ENCODE measurements around the gene SH3RF3. TPM values are rescaled to one million over a fixed set of nuclear protein-coding genes. Genes with fewer than 3 reads are reported as not detected.

Gene SH3RF3
- total RNA-seq, 2 experiments from 2014 or later = 1.8 to 2.0 TPM

DNA sequence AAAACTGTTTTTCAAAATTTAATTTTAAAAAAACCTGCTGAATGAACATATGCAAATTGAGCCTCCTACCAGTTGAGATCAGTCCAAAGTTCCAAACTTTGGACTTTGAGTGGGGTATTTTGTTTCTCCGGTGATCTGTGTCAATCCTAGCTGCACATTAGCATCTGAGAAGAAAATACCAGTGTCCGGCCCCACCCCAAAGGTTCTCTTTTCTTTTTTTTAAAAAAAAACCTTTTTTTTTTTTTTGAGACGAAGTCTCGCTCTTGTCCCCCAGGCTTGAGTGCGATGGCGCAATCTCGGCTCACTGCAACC lies 393.0 kb downstream of the SH3RF3 start:
- H3K4me1 Mint-ChIP-seq (ENCODE audit: low read depth) = no peaks in the 10 kb centered on the region
- H3K36me3 Mint-ChIP-seq (ENCODE audit: low read depth) = no peaks in the 10 kb centered on the region
- no peaks in the 10 kb centered on the region for H3K27me3 Mint-ChIP-seq (ENCODE audit: low read depth)
- H3K27ac Mint-ChIP-seq = no peak overlapping the region
- H3K9me3 Mint-ChIP-seq = no peaks in the 10 kb centered on the region
- no peak overlapping the region for H3K4me3 Mint-ChIP-seq
- CTCF ChIA-PET = interaction anchor here (1.2 kb wide), 1 partner anchor 12 kb away, joined by 4 read pairs; no protein-coding TSS in a partner anchor
- intact Hi-C loops (cut with micrococcal nuclease) = no loop called here
- no peak for DNase-seq

GRCh38 chr2:109523121-109523520 lies 394.1 kb downstream of the SH3RF3 start:
- Mint-ChIP-seq H3K27ac (no peak overlapping the region), H3K4me1 (ENCODE audit: low read depth) (no peaks in the 10 kb centered on the region), H3K36me3 (ENCODE audit: low read depth) (no peaks in the 10 kb centered on the region), H3K9me3 (no peaks in the 10 kb centered on the region), H3K27me3 (ENCODE audit: low read depth) (no peaks in the 10 kb centered on the region), H3K4me3 (no peak overlapping the region)
- CTCF ChIA-PET = interaction anchor here (1.2 kb wide), 1 partner anchor 13 kb away, joined by 4 read pairs; no protein-coding TSS in a partner anchor
- intact Hi-C loops (cut with micrococcal nuclease) = no loop called here
- no peak for DNase-seq

- CTCF ChIA-PET = no interaction called here
- H3K4me1 Mint-ChIP-seq (ENCODE audit: low read depth) = no peaks in the 10 kb centered on the region
- intact Hi-C loops (cut with micrococcal nuclease) = no loop called here
- H3K36me3 Mint-ChIP-seq (ENCODE audit: low read depth) = no peaks in the 10 kb centered on the region
- H3K4me3 Mint-ChIP-seq = no peak overlapping the region
- H3K9me3 Mint-ChIP-seq = no peaks in the 10 kb centered on the region
- no peak overlapping the region for H3K27ac Mint-ChIP-seq
- DNase-seq = no peak
- no peaks in the 10 kb centered on the region for H3K27me3 Mint-ChIP-seq (ENCODE audit: low read depth)
Measured at GRCh38 chr2:109523536-109524361, 394.7 kb downstream of the SH3RF3 start.

DNA sequence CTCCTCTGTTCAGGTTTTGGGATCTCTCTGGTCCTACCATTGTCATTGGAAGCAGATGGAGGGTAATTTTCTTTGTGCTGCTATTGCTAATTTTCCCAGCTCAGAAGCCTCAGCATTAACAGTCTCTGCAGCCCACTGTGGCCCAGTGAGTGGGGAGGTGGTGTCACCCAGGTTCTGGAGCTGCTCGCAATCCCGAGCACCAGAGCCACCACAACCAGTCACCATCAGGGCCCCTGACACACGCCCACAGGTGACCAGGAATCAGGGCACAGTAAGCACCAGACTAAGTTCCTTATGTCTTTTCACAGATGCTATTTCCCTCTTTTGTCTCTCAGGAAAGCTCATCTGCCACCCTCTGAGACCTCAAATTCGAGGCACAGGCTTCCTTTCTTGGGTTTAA lies 396.8 kb downstream of the SH3RF3 start:
- Mint-ChIP-seq H3K4me3 (no peak overlapping the region), H3K4me1 (ENCODE audit: low read depth) (no peaks in the 10 kb centered on the region)

DNA sequence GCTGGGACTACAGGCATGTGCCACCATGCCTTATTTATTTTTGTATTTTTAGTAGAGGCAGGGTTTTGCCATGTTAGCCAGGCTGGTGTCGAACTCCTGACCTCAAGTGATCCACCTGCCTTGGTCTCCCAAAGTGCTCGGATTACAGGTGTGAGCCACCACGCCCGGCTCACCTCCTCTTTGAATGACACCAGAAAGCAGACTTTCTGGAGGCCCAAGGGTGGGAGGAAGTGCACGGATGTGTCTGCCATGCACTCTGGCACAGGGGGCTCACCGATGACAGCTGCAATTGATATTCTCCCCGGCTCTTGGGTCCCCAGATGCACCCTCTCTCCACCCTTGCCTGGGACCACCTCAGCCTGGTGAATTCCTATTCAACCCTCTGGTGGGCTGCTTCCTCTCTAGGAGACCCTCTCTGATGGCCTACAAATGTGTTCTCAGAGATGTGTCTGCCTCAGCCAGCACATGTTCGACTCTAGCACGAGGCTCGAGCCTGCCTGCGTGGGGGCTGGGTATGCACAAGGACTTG lies 397.5 kb downstream of the SH3RF3 start:
- H3K9me3 Mint-ChIP-seq = no peaks in the 10 kb centered on the region
- no peak for DNase-seq
- intact Hi-C loops (cut with micrococcal nuclease) = no loop called here
- H3K27ac Mint-ChIP-seq = no peak overlapping the region
- no peaks in the 10 kb centered on the region for H3K4me1 Mint-ChIP-seq (ENCODE audit: low read depth)
- CTCF ChIA-PET = interaction anchor here (0.5 to 1.8 kb wide), 2 partner anchors 19 to 20 kb away, joined by 3 to 5 read pairs; no protein-coding TSS in a partner anchor
- H3K27me3 Mint-ChIP-seq (ENCODE audit: low read depth) = no peaks in the 10 kb centered on the region
- no peak overlapping the region for H3K4me3 Mint-ChIP-seq
- H3K36me3 Mint-ChIP-seq (ENCODE audit: low read depth) = no peaks in the 10 kb centered on the region

More for the DNA sequence above, 396.8 kb downstream of the SH3RF3 start:
- H3K27me3 Mint-ChIP-seq (ENCODE audit: low read depth) = no peaks in the 10 kb centered on the region
- CTCF ChIA-PET = interaction anchor here (1.8 kb wide), 1 partner anchor 20 kb away, joined by 5 read pairs; no protein-coding TSS in a partner anchor
- no peak overlapping the region for H3K27ac Mint-ChIP-seq
- H3K36me3 Mint-ChIP-seq (ENCODE audit: low read depth) = no peaks in the 10 kb centered on the region
- intact Hi-C loops (cut with micrococcal nuclease) = no loop called here
- no peak for DNase-seq
- H3K9me3 Mint-ChIP-seq = no peaks in the 10 kb centered on the region

DNA sequence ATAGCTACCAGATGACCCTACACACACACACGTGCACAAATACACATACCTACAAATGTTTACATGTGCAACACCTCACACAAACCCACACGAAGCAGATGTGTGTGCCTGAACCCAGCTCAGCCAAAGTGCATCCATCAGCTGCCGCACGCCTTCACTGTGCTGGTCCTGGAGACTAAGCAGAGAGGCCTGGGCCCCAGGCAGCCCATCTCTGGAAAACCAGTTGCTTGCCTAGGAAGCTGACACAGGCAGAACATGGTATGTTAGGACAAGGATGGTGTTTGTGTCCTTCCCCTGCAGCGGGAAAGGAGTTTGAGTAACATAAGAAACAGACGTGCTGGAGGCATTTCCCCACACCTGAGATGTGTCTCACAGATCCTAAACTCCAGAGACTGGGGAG lies 398.1 kb downstream of the SH3RF3 start:
- Mint-ChIP-seq H3K4me1 (ENCODE audit: low read depth) (no peaks in the 10 kb centered on the region), H3K27ac (no peak overlapping the region), H3K27me3 (ENCODE audit: low read depth) (peaks cover 2% of the 10 kb centered on the region), H3K36me3 (ENCODE audit: low read depth) (no peaks in the 10 kb centered on the region), H3K9me3 (no peaks in the 10 kb centered on the region), H3K4me3 (no peak overlapping the region)
- CTCF ChIA-PET = interaction anchor here (0.5 kb wide), 1 partner anchor 19 kb away, joined by 3 read pairs; no protein-coding TSS in a partner anchor
- intact Hi-C loops (cut with micrococcal nuclease) = no loop called here
- DNase-seq = no peak

- intact Hi-C loops (cut with micrococcal nuclease) = no loop called here
- no peaks in the 10 kb centered on the region for H3K4me1 Mint-ChIP-seq (ENCODE audit: low read depth)
Measured at GRCh38 chr2:109527846-109528705, 399.1 kb downstream of the SH3RF3 start.

DNA sequence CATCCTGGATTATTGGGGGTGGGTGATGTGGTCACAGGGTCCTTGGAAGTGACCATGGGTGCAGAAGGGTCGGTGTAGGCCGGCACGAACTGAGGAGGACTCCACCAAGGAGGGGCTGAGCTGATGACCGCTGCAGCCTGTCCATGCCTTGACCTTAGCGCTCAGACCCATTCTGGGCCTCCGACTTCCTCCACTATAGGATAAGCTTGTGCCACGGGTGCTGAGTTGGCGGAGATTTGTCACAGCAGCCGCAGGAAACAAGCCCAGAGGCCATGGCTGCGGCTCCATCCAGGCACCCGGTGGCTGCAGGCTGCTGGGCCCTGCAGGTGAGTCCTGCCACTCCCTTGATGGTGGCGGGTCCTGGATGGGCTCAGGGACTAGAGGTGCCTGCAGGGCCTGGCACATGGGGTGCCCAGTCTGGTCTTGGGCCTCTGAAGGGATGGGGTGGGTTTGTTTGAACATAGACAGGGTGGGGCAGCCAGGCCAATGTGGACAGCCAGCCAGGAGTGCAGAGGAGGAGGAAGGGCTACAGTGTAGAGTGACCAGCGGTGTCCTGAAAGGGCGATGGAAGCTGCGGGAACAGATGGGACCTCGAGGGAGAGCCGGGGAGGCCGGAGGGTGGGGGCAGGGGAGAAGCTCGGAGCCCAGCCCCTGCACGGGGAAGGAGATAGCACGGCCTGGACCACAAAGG lies 400.0 kb downstream of the SH3RF3 start:
- intact Hi-C loops (cut with micrococcal nuclease) = no loop called here
- Mint-ChIP-seq H3K27ac (no peak overlapping the region), H3K27me3 (ENCODE audit: low read depth) (peaks cover 2% of the 10 kb centered on the region), H3K4me3 (no peak overlapping the region), H3K36me3 (ENCODE audit: low read depth) (no peaks in the 10 kb centered on the region), H3K9me3 (no peaks in the 10 kb centered on the region), H3K4me1 (ENCODE audit: low read depth) (no peaks in the 10 kb centered on the region)
- CTCF ChIA-PET = interaction anchor here (0.6 kb wide), 1 partner anchor 156 kb away, joined by 3 read pairs; no protein-coding TSS in a partner anchor
- no peak for DNase-seq

More at GRCh38 chr2:109527846-109528705, 399.1 kb downstream of the SH3RF3 start:
- H3K27me3 Mint-ChIP-seq (ENCODE audit: low read depth) = peaks cover 2% of the 10 kb centered on the region
- no peak for DNase-seq
- CTCF ChIA-PET = no interaction called here
- no peak overlapping the region for H3K27ac Mint-ChIP-seq
- no peaks in the 10 kb centered on the region for H3K36me3 Mint-ChIP-seq (ENCODE audit: low read depth)
- H3K9me3 Mint-ChIP-seq = no peaks in the 10 kb centered on the region
- no peak overlapping the region for H3K4me3 Mint-ChIP-seq

DNA sequence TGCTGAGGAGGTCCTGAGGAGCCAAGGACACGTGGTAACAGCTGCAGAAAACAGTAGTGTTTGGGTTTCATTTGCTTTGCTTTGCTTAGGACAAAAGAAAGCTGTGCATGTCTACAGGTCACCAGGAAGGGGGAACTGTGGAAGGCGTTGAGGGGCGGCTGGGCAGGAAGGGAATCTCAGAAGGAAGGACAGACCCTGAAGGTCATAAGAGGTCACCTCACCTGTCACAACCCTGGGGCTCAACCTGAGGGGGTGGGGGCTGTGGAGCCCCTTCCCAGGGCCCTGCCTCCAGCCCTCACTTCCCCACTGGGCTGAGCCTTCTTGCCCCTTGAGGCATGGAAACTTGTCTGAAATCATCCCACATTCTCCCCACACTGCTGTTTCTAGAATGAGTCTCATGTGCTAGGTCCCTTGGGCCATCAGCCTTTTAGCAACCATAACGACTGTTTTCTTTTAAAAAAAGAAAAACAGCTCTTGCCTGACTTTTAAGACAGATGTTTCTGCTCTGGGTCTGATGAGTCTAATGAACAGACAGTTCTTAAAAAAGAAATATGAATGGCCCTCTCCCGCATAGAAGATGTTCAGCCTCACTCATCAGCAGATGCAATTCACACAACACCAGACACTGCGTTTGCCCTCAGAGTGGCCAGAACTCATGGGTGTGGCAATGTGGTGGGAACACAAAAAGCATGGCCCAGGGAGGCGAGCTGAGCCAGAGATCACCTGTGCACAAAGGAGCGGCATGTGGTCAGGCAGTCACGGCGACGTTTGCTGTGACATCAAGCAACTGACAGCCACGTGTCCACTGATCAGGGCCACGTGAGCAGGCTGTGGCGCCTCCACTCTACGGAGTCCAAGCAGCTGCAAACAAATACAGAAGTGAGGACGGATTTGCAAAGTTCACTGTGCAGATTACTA lies 400.8 kb downstream of the SH3RF3 start:
- no peaks in the 10 kb centered on the region for H3K4me1 Mint-ChIP-seq (ENCODE audit: low read depth)
- intact Hi-C loops (cut with micrococcal nuclease) = no loop called here
- H3K27me3 Mint-ChIP-seq (ENCODE audit: low read depth) = peaks cover 2% of the 10 kb centered on the region
- no peak overlapping the region for H3K4me3 Mint-ChIP-seq
- no peaks in the 10 kb centered on the region for H3K36me3 Mint-ChIP-seq (ENCODE audit: low read depth)
- no peak for DNase-seq
- no peak overlapping the region for H3K27ac Mint-ChIP-seq
- CTCF ChIA-PET = interaction anchor here (0.8 kb wide), 1 partner anchor 19 kb away, joined by 3 read pairs; no protein-coding TSS in a partner anchor
- H3K9me3 Mint-ChIP-seq = no peaks in the 10 kb centered on the region

GRCh38 chr2:109530712-109531111 lies 401.7 kb downstream of the SH3RF3 start:
- Mint-ChIP-seq H3K27ac (no peak overlapping the region), H3K27me3 (ENCODE audit: low read depth) (peaks cover 2% of the 10 kb centered on the region), H3K4me1 (ENCODE audit: low read depth) (no peaks in the 10 kb centered on the region), H3K36me3 (ENCODE audit: low read depth) (no peaks in the 10 kb centered on the region), H3K9me3 (no peaks in the 10 kb centered on the region), H3K4me3 (no peak overlapping the region)
- CTCF ChIA-PET = interaction anchor here (0.8 kb wide), 1 partner anchor 20 kb away, joined by 3 read pairs; no protein-coding TSS in a partner anchor
- DNase-seq = no peak
- intact Hi-C loops (cut with micrococcal nuclease) = no loop called here

DNA sequence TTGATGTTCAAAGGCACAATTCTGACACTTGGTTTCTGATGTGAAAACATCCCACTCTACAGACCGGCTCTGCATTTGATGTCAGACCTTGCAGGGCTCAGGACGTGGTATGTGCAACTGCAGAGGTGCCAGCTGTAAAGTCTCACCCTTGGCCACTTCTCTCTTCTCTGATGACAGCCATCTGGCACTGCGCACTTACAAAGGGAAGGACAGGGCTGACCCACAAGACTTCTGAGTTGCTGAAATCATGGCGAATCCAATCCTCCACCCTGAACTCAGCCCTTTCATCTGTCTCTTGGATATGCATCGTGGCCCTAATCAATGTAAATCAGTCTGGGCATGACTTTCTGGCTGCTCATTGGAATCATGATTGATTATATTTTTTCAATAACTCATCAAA lies 402.2 kb downstream of the SH3RF3 start:
- DNase-seq = no peak
- Mint-ChIP-seq H3K36me3 (ENCODE audit: low read depth) (no peaks in the 10 kb centered on the region), H3K4me1 (ENCODE audit: low read depth) (no peaks in the 10 kb centered on the region), H3K4me3 (no peak overlapping the region), H3K9me3 (no peaks in the 10 kb centered on the region), H3K27ac (no peak overlapping the region), H3K27me3 (ENCODE audit: low read depth) (peaks cover 2% of the 10 kb centered on the region)
- intact Hi-C loops (cut with micrococcal nuclease) = no loop called here
- CTCF ChIA-PET = interaction anchor here (1.7 kb wide), 1 partner anchor 15 kb away, joined by 8 read pairs; no protein-coding TSS in a partner anchor
